ENCODE measurements around the gene EPAS1. TPM values are rescaled to one million over a fixed set of nuclear protein-coding genes. Genes with fewer than 3 reads are reported as not detected.
"Not testable (repeated sequence)": the region's sequence is repeated elsewhere in the genome, so short reads cannot be mapped to it uniquely, and the experiment has no call there.

EPAS1 gene
- total RNA-seq, 1 experiment from 2014 or later: 17.3 TPM

- Histone ChIP-seq H3K4me1 (no peaks in the 10 kb centered on the region), H3K9me3 (replicated peaks) (no peaks in the 10 kb centered on the region), H3K27ac (no peak overlapping the region), H3K27me3 (no peaks in the 10 kb centered on the region), H3K4me3 (no peak overlapping the region), H3K36me3 (no peaks in the 10 kb centered on the region)
- DNase-seq: no peak
Measured at GRCh38 chr2:46387292-46387691, 90.1 kb downstream of the EPAS1 start.

GRCh38 chr2:46387886-46388515 lies 90.8 kb downstream of the EPAS1 start:
- H3K4me3 ChIP-seq: no peak overlapping the region
- no peaks in the 10 kb centered on the region for H3K27me3 ChIP-seq
- DNase-seq: no peak
- H3K9me3 ChIP-seq (replicated peaks): no peaks in the 10 kb centered on the region
- H3K4me1 ChIP-seq: peaks cover 5% of the 10 kb centered on the region
- H3K36me3 ChIP-seq: no peaks in the 10 kb centered on the region
- H3K27ac ChIP-seq: no peak overlapping the region

GRCh38 chr2:46388881-46389280 lies 91.7 kb downstream of the EPAS1 start:
- H3K4me3 ChIP-seq: no peak overlapping the region
- no peaks in the 10 kb centered on the region for H3K9me3 ChIP-seq (replicated peaks)
- H3K27me3 ChIP-seq: no peaks in the 10 kb centered on the region
- no peaks in the 10 kb centered on the region for H3K36me3 ChIP-seq
- no peak for DNase-seq
- no peak overlapping the region for H3K27ac ChIP-seq
- H3K4me1 ChIP-seq: peaks cover 10% of the 10 kb centered on the region

GRCh38 chr2:46389417-46389916 lies 92.3 kb downstream of the EPAS1 start:
- peaks cover 14% of the 10 kb centered on the region for H3K4me1 ChIP-seq
- no peaks in the 10 kb centered on the region for H3K27me3 ChIP-seq
- no peaks in the 10 kb centered on the region for H3K36me3 ChIP-seq
- DNase-seq: no peak
- H3K4me3 ChIP-seq: no peak overlapping the region
- no peaks in the 10 kb centered on the region for H3K9me3 ChIP-seq (replicated peaks)
- no peak overlapping the region for H3K27ac ChIP-seq

- Histone ChIP-seq H3K36me3 (no peaks in the 10 kb centered on the region), H3K4me3 (no peak overlapping the region), H3K27ac (no peak overlapping the region), H3K27me3 (no peaks in the 10 kb centered on the region), H3K9me3 (replicated peaks) (no peaks in the 10 kb centered on the region), H3K4me1 (peaks cover 14% of the 10 kb centered on the region)
- no peak for DNase-seq
Measured at GRCh38 chr2:46390036-46390435, 92.8 kb downstream of the EPAS1 start.

GRCh38 chr2:46390901-46391395 lies 93.7 kb downstream of the EPAS1 start:
- Histone ChIP-seq H3K4me1 (peaks cover 14% of the 10 kb centered on the region), H3K4me3 (no peak overlapping the region), H3K36me3 (no peaks in the 10 kb centered on the region), H3K27me3 (no peaks in the 10 kb centered on the region), H3K27ac (no peak overlapping the region), H3K9me3 (replicated peaks) (no peaks in the 10 kb centered on the region)
- no peak for DNase-seq

GRCh38 chr2:46392561-46393346 lies 95.5 kb downstream of the EPAS1 start:
- Histone ChIP-seq H3K36me3 (no peaks in the 10 kb centered on the region), H3K27ac (peak overlapping the region; percentile 77; the same call in 1 of the 2 replicates), H3K27me3 (no peaks in the 10 kb centered on the region), H3K4me1 (peaks cover 14% of the 10 kb centered on the region), H3K4me3 (peak overlapping the region; percentile 32; the same call in 1 of the 2 replicates), H3K9me3 (replicated peaks) (no peaks in the 10 kb centered on the region)
- DNase-seq: no peak

- Histone ChIP-seq H3K4me1 (peaks cover 14% of the 10 kb centered on the region), H3K36me3 (no peaks in the 10 kb centered on the region)
- DNase-seq: peak; percentile 78 to 85
Measured at GRCh38 chr2:46393347-46393820, 96.2 kb downstream of the EPAS1 start.

GRCh38 chr2:46393865-46394264 lies 96.7 kb downstream of the EPAS1 start:
- H3K4me3 ChIP-seq: no peak overlapping the region
- H3K36me3 ChIP-seq: no peaks in the 10 kb centered on the region
- H3K27me3 ChIP-seq: no peaks in the 10 kb centered on the region
- H3K9me3 ChIP-seq (replicated peaks): no peaks in the 10 kb centered on the region
- peaks cover 14% of the 10 kb centered on the region for H3K4me1 ChIP-seq
- H3K27ac ChIP-seq: peak overlapping the region; percentile 77
- DNase-seq: no peak

More at GRCh38 chr2:46393347-46393820, 96.2 kb downstream of the EPAS1 start:
- H3K27me3 ChIP-seq: no peaks in the 10 kb centered on the region
- H3K4me3 ChIP-seq: peak overlapping the region; percentile 32
- peak overlapping the region; percentile 77 for H3K27ac ChIP-seq
- no peaks in the 10 kb centered on the region for H3K9me3 ChIP-seq (replicated peaks)

- Histone ChIP-seq H3K27ac (no peak overlapping the region), H3K36me3 (no peaks in the 10 kb centered on the region), H3K27me3 (no peaks in the 10 kb centered on the region), H3K4me1 (peaks cover 14% of the 10 kb centered on the region), H3K4me3 (no peak overlapping the region), H3K9me3 (replicated peaks) (no peaks in the 10 kb centered on the region)
- no peak for DNase-seq
Measured at GRCh38 chr2:46394649-46395510, 97.7 kb downstream of the EPAS1 start.

- H3K4me1 ChIP-seq: peaks cover 14% of the 10 kb centered on the region
- not testable (repeated sequence) for H3K9me3 ChIP-seq (replicated peaks); H3K27ac ChIP-seq; DNase-seq; H3K4me3 ChIP-seq; H3K27me3 ChIP-seq; H3K36me3 ChIP-seq
Measured at GRCh38 chr2:46395730-46396129, 98.5 kb downstream of the EPAS1 start.

- Histone ChIP-seq H3K4me1 (no peaks in the 10 kb centered on the region), H3K27me3 (no peaks in the 10 kb centered on the region), H3K4me3 (no peak overlapping the region), H3K36me3 (no peaks in the 10 kb centered on the region), H3K9me3 (replicated peaks) (no peaks in the 10 kb centered on the region), H3K27ac (no peak overlapping the region)
- DNase-seq: no peak
Measured at GRCh38 chr2:46400016-46400415, 102.8 kb downstream of the EPAS1 start.

- Histone ChIP-seq H3K36me3 (no peaks in the 10 kb centered on the region), H3K9me3 (replicated peaks) (no peaks in the 10 kb centered on the region), H3K4me1 (no peaks in the 10 kb centered on the region), H3K27ac (no peak overlapping the region), H3K27me3 (no peaks in the 10 kb centered on the region), H3K4me3 (no peak overlapping the region)
- DNase-seq: no peak
Measured at GRCh38 chr2:46402874-46403273, 105.7 kb downstream of the EPAS1 start.

- H3K4me3 ChIP-seq: no peak overlapping the region
- H3K4me1 ChIP-seq: no peaks in the 10 kb centered on the region; the same call in 1 of the 2 replicates
- DNase-seq: no peak
- no peaks in the 10 kb centered on the region for H3K9me3 ChIP-seq (replicated peaks)
- no peaks in the 10 kb centered on the region for H3K36me3 ChIP-seq
- no peaks in the 10 kb centered on the region for H3K27me3 ChIP-seq
- H3K27ac ChIP-seq: no peak overlapping the region
Measured at GRCh38 chr2:46404181-46404759, 107.1 kb downstream of the EPAS1 start.
